HEK293T (cell line): ENCODE results near the gene COL27A1.

Experiments
- CTCF ChIA-PET: fragments of 350-600 bp; formaldehyde crosslinking; extraction: SDS; loops from one replicate; lab custom pipeline; 2021; ENCODE audit warnings: antibody characterized with exemption, inconsistent platforms; lab: Yijun Ruan, JAX
- POLR2A ChIA-PET: fragments of 350-600 bp; formaldehyde crosslinking; extraction: SDS; loops from one replicate; lab custom pipeline; 2020; ENCODE audit warnings: antibody characterized with exemption, inconsistent platforms; lab: Yijun Ruan, JAX
- DNase-seq: peaks from one replicate; pipeline ENCODE4 v3.0.0; 2012; ENCODE audit warnings: mixed read lengths; ENCODE audit errors: extremely low spot score
- ARNT ChIP-seq: fragments of 450-650 bp; IDR thresholded peaks from 2 replicates; pipeline ENCODE4 v1.6.1; 2017; ENCODE audit warnings: mild to moderate bottlenecking
- BHLHE40 ChIP-seq: fragments of 450-650 bp; IDR thresholded peaks from 2 replicates; pipeline ENCODE4 v1.6.1; 2016; ENCODE audit warnings: mild to moderate bottlenecking, moderate library complexity, borderline replicate concordance
- CTBP1 ChIP-seq: fragments of 450-650 bp; IDR thresholded peaks from 2 replicates; pipeline ENCODE4 v1.6.1; 2016; ENCODE audit warnings: borderline replicate concordance
- ELF4 ChIP-seq: fragments of 450-650 bp; IDR thresholded peaks from 2 replicates; pipeline ENCODE4 v1.6.1; 2017; ENCODE audit warnings: antibody characterized with exemption
- FOXA1 ChIP-seq: fragments of 450-650 bp; IDR thresholded peaks from 2 replicates; pipeline ENCODE4 v1.6.1; 2016; ENCODE audit warnings: mild to moderate bottlenecking
- FOXK2 ChIP-seq: fragments of 450-650 bp; IDR thresholded peaks from 2 replicates; pipeline ENCODE4 v1.6.1; 2016; ENCODE audit warnings: mild to moderate bottlenecking
- FOXM1 ChIP-seq: fragments of 450-650 bp; IDR thresholded peaks from 2 replicates; pipeline ENCODE4 v1.6.1; 2017; ENCODE audit warnings: mild to moderate bottlenecking, borderline replicate concordance
- HDGF ChIP-seq: fragments of 450-650 bp; IDR thresholded peaks from 2 replicates; pipeline ENCODE4 v1.6.1; 2017; ENCODE audit warnings: antibody characterized with exemption, borderline replicate concordance
- L3MBTL2 ChIP-seq: fragments of 450-650 bp; conservative IDR thresholded peaks from 2 replicates; pipeline ENCODE4 v1.6.1; 2016; ENCODE audit warnings: mild to moderate bottlenecking
- LEF1 ChIP-seq: fragments of 450-650 bp; IDR thresholded peaks from 2 replicates; pipeline ENCODE4 v1.6.1; 2017; ENCODE audit warnings: mild to moderate bottlenecking, borderline replicate concordance
- NFRKB ChIP-seq: fragments of 450-650 bp; IDR thresholded peaks from 2 replicates; pipeline ENCODE4 v1.6.1; 2016; ENCODE audit warnings: mild to moderate bottlenecking, moderate library complexity
- PKNOX1 ChIP-seq: fragments of 450-650 bp; IDR thresholded peaks from 2 replicates; pipeline ENCODE4 v1.6.1; 2016
- SP1 ChIP-seq: fragments of 450-650 bp; IDR thresholded peaks from 2 replicates; pipeline ENCODE4 v1.6.1; 2017
- SUZ12 ChIP-seq: fragments of 450-650 bp; IDR thresholded peaks from 2 replicates; pipeline ENCODE4 v1.6.1; 2016; ENCODE audit warnings: mild to moderate bottlenecking
- TARDBP ChIP-seq: fragments of 450-650 bp; IDR thresholded peaks from 2 replicates; pipeline ENCODE4 v1.6.1; 2016
- ZNF384 ChIP-seq: fragments of 450-650 bp; IDR thresholded peaks from 2 replicates; pipeline ENCODE4 v1.6.1; 2016

COL27A1 gene

GRCh38 chr9:114196117-114196516 lies 40.8 kb downstream of the COL27A1 start:
- ChIA-PET CTCF (interaction anchor here (1.7 kb wide), 1 partner anchor 95 kb away, joined by 5 read pairs; no protein-coding TSS in a partner anchor), POLR2A (no interaction called here)
- no peak for DNase-seq
- TF ChIP-seq ARNT (no peak), FOXK2 (no peak), ELF4 (no peak), L3MBTL2 (no peak), SUZ12 (no peak), LEF1 (no peak), PKNOX1 (no peak), FOXA1 (no peak), NFRKB (no peak), CTBP1 (no peak), HDGF (no peak), ZNF384 (no peak), TARDBP (no peak), FOXM1 (no peak), BHLHE40 (no peak)

- no peak for DNase-seq
- ChIA-PET CTCF (interaction anchor here (1.7 kb wide), 1 partner anchor 94 kb away, joined by 5 read pairs; no protein-coding TSS in a partner anchor), POLR2A (no interaction called here)
- TF ChIP-seq BHLHE40 (no peak), L3MBTL2 (no peak)
Observed at GRCh38 chr9:114196979-114197622, 41.8 kb downstream of the COL27A1 start.

- DNase-seq: no peak
- ChIA-PET CTCF (no interaction called here), POLR2A (no interaction called here)
- TF ChIP-seq ZNF384 (no peak), LEF1 (no peak), NFRKB (no peak), FOXK2 (no peak), SUZ12 (no peak), TARDBP (no peak), PKNOX1 (no peak), SP1 (no peak), FOXA1 (no peak), ELF4 (no peak), L3MBTL2 (no peak), BHLHE40 (no peak)
Observed at GRCh38 chr9:114198249-114199040, 43.1 kb downstream of the COL27A1 start.

- DNase-seq: no peak
- no peak for TF ChIP-seq ZNF384
- TF ChIP-seq L3MBTL2: no peak
- TF ChIP-seq FOXK2: no peak
- no peak for TF ChIP-seq FOXM1
- TF ChIP-seq NFRKB: no peak
- no peak for TF ChIP-seq SUZ12
- TF ChIP-seq SP1: no peak
- no peak for TF ChIP-seq LEF1
- TF ChIP-seq TARDBP: no peak
- no peak for TF ChIP-seq ELF4
- POLR2A ChIA-PET: no interaction called here
- CTCF ChIA-PET: no interaction called here
Observed at GRCh38 chr9:114200721-114201300, 45.5 kb downstream of the COL27A1 start.

GRCh38 chr9:114202396-114202795 lies 47.1 kb downstream of the COL27A1 start:
- TF ChIP-seq FOXA1: no peak
- no peak for TF ChIP-seq PKNOX1
- no peak for TF ChIP-seq CTBP1
- TF ChIP-seq ARNT: no peak
- TF ChIP-seq TARDBP: no peak
- TF ChIP-seq ELF4: no peak
- no peak for TF ChIP-seq LEF1
- no peak for TF ChIP-seq FOXM1
- no peak for TF ChIP-seq NFRKB
- TF ChIP-seq HDGF: no peak
- no peak for TF ChIP-seq SP1
- DNase-seq: no peak
- CTCF ChIA-PET: interaction anchor here (0.6 kb wide), 1 partner anchor 474 kb away, joined by 3 read pairs; no protein-coding TSS in a partner anchor
- POLR2A ChIA-PET: no interaction called here

GRCh38 chr9:114202849-114203248 lies 47.5 kb downstream of the COL27A1 start:
- no peak for DNase-seq
- CTCF ChIA-PET: interaction anchor here (0.6 kb wide), 1 partner anchor 474 kb away, joined by 3 read pairs; no protein-coding TSS in a partner anchor
- TF ChIP-seq FOXA1 (no peak), ARNT (no peak), BHLHE40 (no peak), TARDBP (no peak), LEF1 (no peak), SP1 (no peak)
- POLR2A ChIA-PET: no interaction called here
